ENCODE results near the gene CRYGC. TPM values are rescaled to one million over a fixed set of nuclear protein-coding genes. Genes with fewer than 3 reads are reported as not detected.
"Not testable (repeated sequence)": the region's sequence is repeated elsewhere in the genome, so short reads cannot be mapped to it uniquely, and the experiment has no call there.

CRYGC gene
- total RNA-seq, 1 donor from 2014 or later: not detected

GRCh38 chr2:208098701-208099100, 30.9 kb downstream of the CRYGC start:
- H3K36me3 Mint-ChIP-seq (ENCODE audit: low read depth); H3K27me3 Mint-ChIP-seq (ENCODE audit: insufficient read depth); H3K9me3 Mint-ChIP-seq; H3K27ac Mint-ChIP-seq; DNase-seq (ENCODE audit: low spot score); H3K4me1 Mint-ChIP-seq (ENCODE audit: low read depth); H3K4me3 Mint-ChIP-seq; intact Hi-C loops (cut with micrococcal nuclease): not testable (repeated sequence)

GRCh38 chr2:208098267-208098666, 31.4 kb downstream of the CRYGC start:
- Mint-ChIP-seq H3K4me1 (ENCODE audit: low read depth) (no peaks in the 10 kb centered on the region), H3K4me3 (no peak overlapping the region), H3K27ac (no peak overlapping the region), H3K36me3 (ENCODE audit: low read depth) (no peaks in the 10 kb centered on the region), H3K27me3 (ENCODE audit: insufficient read depth) (peaks cover 2% of the 10 kb centered on the region), H3K9me3 (no peaks in the 10 kb centered on the region)
- intact Hi-C loops (cut with micrococcal nuclease): no loop called here
- no peak for DNase-seq (ENCODE audit: low spot score)

- DNase-seq (ENCODE audit: low spot score): no peak
- intact Hi-C loops (cut with micrococcal nuclease): no loop called here
- Mint-ChIP-seq H3K27me3 (ENCODE audit: insufficient read depth) (peaks cover 2% of the 10 kb centered on the region), H3K36me3 (ENCODE audit: low read depth) (no peaks in the 10 kb centered on the region), H3K4me1 (ENCODE audit: low read depth) (no peaks in the 10 kb centered on the region), H3K27ac (no peak overlapping the region), H3K9me3 (no peaks in the 10 kb centered on the region), H3K4me3 (no peak overlapping the region)
Measured at GRCh38 chr2:208097801-208098200, 31.8 kb downstream of the CRYGC start.

- no peak for DNase-seq (ENCODE audit: low spot score)
- Mint-ChIP-seq H3K4me3 (no peak overlapping the region), H3K36me3 (ENCODE audit: low read depth) (no peaks in the 10 kb centered on the region), H3K27me3 (ENCODE audit: insufficient read depth) (peaks cover 2% of the 10 kb centered on the region), H3K9me3 (no peaks in the 10 kb centered on the region), H3K27ac (no peak overlapping the region), H3K4me1 (ENCODE audit: low read depth) (no peaks in the 10 kb centered on the region)
- intact Hi-C loops (cut with micrococcal nuclease): no loop called here
Measured at GRCh38 chr2:208097313-208097712, 32.3 kb downstream of the CRYGC start.

- DNase-seq (ENCODE audit: low spot score): no peak
- peaks cover 2% of the 10 kb centered on the region for H3K27me3 Mint-ChIP-seq (ENCODE audit: insufficient read depth)
- intact Hi-C loops (cut with micrococcal nuclease): no loop called here
- H3K4me1 Mint-ChIP-seq (ENCODE audit: low read depth): no peaks in the 10 kb centered on the region
- no peak overlapping the region for H3K27ac Mint-ChIP-seq
- H3K4me3 Mint-ChIP-seq: no peak overlapping the region
- no peaks in the 10 kb centered on the region for H3K36me3 Mint-ChIP-seq (ENCODE audit: low read depth)
- H3K9me3 Mint-ChIP-seq: no peaks in the 10 kb centered on the region
Measured at GRCh38 chr2:208096080-208096479, 33.5 kb downstream of the CRYGC start.

- no peak overlapping the region for H3K4me3 Mint-ChIP-seq
- H3K36me3 Mint-ChIP-seq (ENCODE audit: low read depth): no peaks in the 10 kb centered on the region
- no peaks in the 10 kb centered on the region for H3K4me1 Mint-ChIP-seq (ENCODE audit: low read depth)
- no peaks in the 10 kb centered on the region for H3K9me3 Mint-ChIP-seq
- no peak overlapping the region for H3K27ac Mint-ChIP-seq
- intact Hi-C loops (cut with micrococcal nuclease): no loop called here
- no peaks in the 10 kb centered on the region for H3K27me3 Mint-ChIP-seq (ENCODE audit: insufficient read depth)
- DNase-seq (ENCODE audit: low spot score): no peak
Measured at GRCh38 chr2:208093128-208093527, 36.5 kb downstream of the CRYGC start.

GRCh38 chr2:208092093-208092832, 37.4 kb downstream of the CRYGC start:
- H3K36me3 Mint-ChIP-seq (ENCODE audit: low read depth): no peaks in the 10 kb centered on the region
- no peak overlapping the region for H3K4me3 Mint-ChIP-seq
- intact Hi-C loops (cut with micrococcal nuclease): no loop called here
- no peaks in the 10 kb centered on the region for H3K9me3 Mint-ChIP-seq
- no peak for DNase-seq (ENCODE audit: low spot score)
- H3K27me3 Mint-ChIP-seq (ENCODE audit: insufficient read depth): no peaks in the 10 kb centered on the region
- no peaks in the 10 kb centered on the region for H3K4me1 Mint-ChIP-seq (ENCODE audit: low read depth)
- no peak overlapping the region for H3K27ac Mint-ChIP-seq

GRCh38 chr2:208090420-208090819, 39.2 kb downstream of the CRYGC start:
- Mint-ChIP-seq H3K36me3 (ENCODE audit: low read depth) (no peaks in the 10 kb centered on the region), H3K4me1 (ENCODE audit: low read depth) (no peaks in the 10 kb centered on the region), H3K9me3 (no peaks in the 10 kb centered on the region), H3K4me3 (no peak overlapping the region), H3K27ac (no peak overlapping the region), H3K27me3 (ENCODE audit: insufficient read depth) (peaks cover 2% of the 10 kb centered on the region)
- intact Hi-C loops (cut with micrococcal nuclease): no loop called here
- no peak for DNase-seq (ENCODE audit: low spot score)

GRCh38 chr2:208086029-208086428, 43.6 kb downstream of the CRYGC start:
- intact Hi-C loops (cut with micrococcal nuclease): no loop called here
- no peak overlapping the region for H3K27ac Mint-ChIP-seq
- H3K36me3 Mint-ChIP-seq (ENCODE audit: low read depth): no peaks in the 10 kb centered on the region
- no peak for DNase-seq (ENCODE audit: low spot score)
- H3K4me3 Mint-ChIP-seq: no peak overlapping the region
- no peaks in the 10 kb centered on the region for H3K4me1 Mint-ChIP-seq (ENCODE audit: low read depth)
- H3K9me3 Mint-ChIP-seq: no peaks in the 10 kb centered on the region
- peaks cover 10% of the 10 kb centered on the region for H3K27me3 Mint-ChIP-seq (ENCODE audit: insufficient read depth)

GRCh38 chr2:208083807-208084206, 45.8 kb downstream of the CRYGC start:
- intact Hi-C loops (cut with micrococcal nuclease): no loop called here
- Mint-ChIP-seq H3K4me3 (no peak overlapping the region), H3K27ac (no peak overlapping the region), H3K4me1 (ENCODE audit: low read depth) (no peaks in the 10 kb centered on the region), H3K9me3 (no peaks in the 10 kb centered on the region), H3K27me3 (ENCODE audit: insufficient read depth) (peaks cover 15% of the 10 kb centered on the region), H3K36me3 (ENCODE audit: low read depth) (no peaks in the 10 kb centered on the region)
- no peak for DNase-seq (ENCODE audit: low spot score)

Other genes starting within 250 kb of the CRYGC start
- 6.4 and 7.3 TPM in 2 replicates for gene PLEKHM3, start 104.3 kb downstream of the CRYGC start, total RNA-seq
- not detected in 2 replicates for gene CRYGD, start 5.3 kb downstream of the CRYGC start, total RNA-seq
- not detected in 2 replicates for gene CRYGB, start 16.3 kb upstream of the CRYGC start, total RNA-seq
- gene CRYGA, start 33.8 kb upstream of the CRYGC start, total RNA-seq: not detected in 2 replicates
- gene C2orf80, start 60.2 kb upstream of the CRYGC start, total RNA-seq: not detected in 2 replicates
- 23.8 and 23.9 TPM in 2 replicates for gene IDH1, start 125.2 kb upstream of the CRYGC start, total RNA-seq
- 28.7 and 33.5 TPM in 2 replicates for gene PIKFYVE, start 136.4 kb upstream of the CRYGC start, total RNA-seq

All from activated T-helper 1 cell treated with anti-CD3 and anti-CD28 coated beads, Interleukin-12 subunit alpha, Interleukin-12 subunit beta, Interleukin-2, Interleukin-4 antibody, amounts not matched to agents 30 ng/mL and 10 ng/mL and 1 ng/mL, durations not matched to agents 14 hours and 24 hours and 36 hours (primary cell).